Ishikawa (cell line): ENCODE data around the gene CNTN2.

Experiments
- CEBPB ChIP-seq: IDR thresholded peaks from 2 replicates; pipeline ENCODE4 v1.6.1; 2012
- CREB1 ChIP-seq: IDR thresholded peaks from 2 replicates; pipeline ENCODE4 v1.6.1; 2012; ENCODE audit warnings: low read depth
- EGR1 ChIP-seq: IDR thresholded peaks from 2 replicates; pipeline ENCODE4 v1.6.1; 2012
- EP300 ChIP-seq: IDR thresholded peaks from 2 replicates; pipeline ENCODE4 v1.6.1; 2012; ENCODE audit warnings: borderline replicate concordance
- FOXM1 ChIP-seq: IDR thresholded peaks from 2 replicates; pipeline ENCODE4 v1.6.1; 2012; ENCODE audit warnings: low read depth, borderline replicate concordance
- NFIC ChIP-seq: IDR thresholded peaks from 2 replicates; pipeline ENCODE4 v1.6.1; 2012
- RAD21 ChIP-seq: IDR thresholded peaks from 2 replicates; pipeline ENCODE4 v1.6.1; 2012; ENCODE audit warnings: low read depth
- TAF1 ChIP-seq: IDR thresholded peaks from 2 replicates; pipeline ENCODE4 v1.6.1; 2012; ENCODE audit warnings: low read depth, mild to moderate bottlenecking
- TEAD4 ChIP-seq: IDR thresholded peaks from 2 replicates; pipeline ENCODE4 v1.6.1; 2012
- YY1 ChIP-seq: IDR thresholded peaks from 2 replicates; pipeline ENCODE4 v1.6.1; 2012; ENCODE audit warnings: low read depth
- ZBTB7A ChIP-seq: IDR thresholded peaks from 2 replicates; pipeline ENCODE4 v1.6.1; 2012; ENCODE audit warnings: low read depth
- TF ChIP-seq, protein P1 (sequence below): IDR thresholded peaks from 2 replicates; pipeline ENCODE4 v1.6.1; 2012
- TF ChIP-seq, protein P2 (sequence below): IDR thresholded peaks from 2 replicates; pipeline ENCODE4 v1.6.1; 2012
- TF ChIP-seq, protein P3 (sequence below): IDR thresholded peaks from 2 replicates; pipeline ENCODE4 v1.6.1; 2012; ENCODE audit warnings: low read depth, mild to moderate bottlenecking

DNA sequence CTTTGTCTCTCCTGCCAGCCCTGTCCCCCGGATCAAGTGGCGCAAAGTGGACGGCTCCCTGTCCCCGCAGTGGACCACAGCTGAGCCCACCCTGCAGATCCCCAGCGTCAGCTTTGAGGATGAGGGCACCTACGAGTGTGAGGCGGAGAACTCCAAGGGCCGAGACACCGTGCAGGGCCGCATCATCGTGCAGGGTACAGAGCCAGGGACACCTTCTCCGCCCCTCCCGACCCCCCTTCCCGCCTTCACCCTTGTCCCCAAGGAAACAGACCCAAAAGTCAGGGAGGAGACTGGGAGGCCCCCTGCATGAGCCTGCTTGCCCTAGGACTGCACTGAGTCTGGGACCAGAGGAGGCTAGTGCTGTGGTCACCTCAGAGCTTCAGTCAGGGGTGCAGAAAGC, 18.2 kb downstream of the CNTN2 start:
- TF ChIP-seq ZBTB7A (no peak), FOXM1 (no peak), YY1 (no peak), TAF1 (no peak), EP300 (no peak), EGR1 (no peak), NFIC (no peak), CEBPB (no peak), RAD21 (no peak), TEAD4 (no peak), CREB1 (no peak)
- TF ChIP-seq, protein P1, sequence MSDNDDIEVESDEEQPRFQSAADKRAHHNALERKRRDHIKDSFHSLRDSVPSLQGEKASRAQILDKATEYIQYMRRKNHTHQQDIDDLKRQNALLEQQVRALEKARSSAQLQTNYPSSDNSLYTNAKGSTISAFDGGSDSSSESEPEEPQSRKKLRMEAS: no peak
- TF ChIP-seq, protein P2, sequence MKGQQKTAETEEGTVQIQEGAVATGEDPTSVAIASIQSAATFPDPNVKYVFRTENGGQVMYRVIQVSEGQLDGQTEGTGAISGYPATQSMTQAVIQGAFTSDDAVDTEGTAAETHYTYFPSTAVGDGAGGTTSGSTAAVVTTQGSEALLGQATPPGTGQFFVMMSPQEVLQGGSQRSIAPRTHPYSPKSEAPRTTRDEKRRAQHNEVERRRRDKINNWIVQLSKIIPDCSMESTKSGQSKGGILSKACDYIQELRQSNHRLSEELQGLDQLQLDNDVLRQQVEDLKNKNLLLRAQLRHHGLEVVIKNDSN: no peak
- TF ChIP-seq, protein P3, sequence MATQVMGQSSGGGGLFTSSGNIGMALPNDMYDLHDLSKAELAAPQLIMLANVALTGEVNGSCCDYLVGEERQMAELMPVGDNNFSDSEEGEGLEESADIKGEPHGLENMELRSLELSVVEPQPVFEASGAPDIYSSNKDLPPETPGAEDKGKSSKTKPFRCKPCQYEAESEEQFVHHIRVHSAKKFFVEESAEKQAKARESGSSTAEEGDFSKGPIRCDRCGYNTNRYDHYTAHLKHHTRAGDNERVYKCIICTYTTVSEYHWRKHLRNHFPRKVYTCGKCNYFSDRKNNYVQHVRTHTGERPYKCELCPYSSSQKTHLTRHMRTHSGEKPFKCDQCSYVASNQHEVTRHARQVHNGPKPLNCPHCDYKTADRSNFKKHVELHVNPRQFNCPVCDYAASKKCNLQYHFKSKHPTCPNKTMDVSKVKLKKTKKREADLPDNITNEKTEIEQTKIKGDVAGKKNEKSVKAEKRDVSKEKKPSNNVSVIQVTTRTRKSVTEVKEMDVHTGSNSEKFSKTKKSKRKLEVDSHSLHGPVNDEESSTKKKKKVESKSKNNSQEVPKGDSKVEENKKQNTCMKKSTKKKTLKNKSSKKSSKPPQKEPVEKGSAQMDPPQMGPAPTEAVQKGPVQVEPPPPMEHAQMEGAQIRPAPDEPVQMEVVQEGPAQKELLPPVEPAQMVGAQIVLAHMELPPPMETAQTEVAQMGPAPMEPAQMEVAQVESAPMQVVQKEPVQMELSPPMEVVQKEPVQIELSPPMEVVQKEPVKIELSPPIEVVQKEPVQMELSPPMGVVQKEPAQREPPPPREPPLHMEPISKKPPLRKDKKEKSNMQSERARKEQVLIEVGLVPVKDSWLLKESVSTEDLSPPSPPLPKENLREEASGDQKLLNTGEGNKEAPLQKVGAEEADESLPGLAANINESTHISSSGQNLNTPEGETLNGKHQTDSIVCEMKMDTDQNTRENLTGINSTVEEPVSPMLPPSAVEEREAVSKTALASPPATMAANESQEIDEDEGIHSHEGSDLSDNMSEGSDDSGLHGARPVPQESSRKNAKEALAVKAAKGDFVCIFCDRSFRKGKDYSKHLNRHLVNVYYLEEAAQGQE: no peak
